Transverse colon (tissue), 4 donors: ENCODE data around the gene NAALADL2.

Source experiments
- CTCF ChIP-seq, 5 experiments: fragments of 200-600 bp in 3 of 5; fragments of 450-650 bp in 2 of 5; sonication (generic) in 3 of 5; IDR thresholded peaks; 1 replicate in 2 of 5; 2 replicates in 3 of 5; pipeline ENCODE4 v1.5.1; 2016 to 2017; ENCODE audit warnings: antibody characterized with exemption in 5 of 5, inconsistent platforms in 3 of 5, mild to moderate bottlenecking in 2 of 5, moderate library complexity in 1 of 5
- EP300 ChIP-seq: sonication (generic); formaldehyde crosslinking; IDR thresholded peaks from one replicate; pipeline ENCODE4 v1.6.1; 2017; ENCODE audit warnings: antibody characterized with exemption, low read depth
- POLR2A ChIP-seq: fragments of 450-650 bp; IDR thresholded peaks from one replicate; pipeline ENCODE4 v1.6.1; 2016; ENCODE audit warnings: antibody characterized with exemption, mild to moderate bottlenecking, moderate library complexity
- POLR2AphosphoS5 ChIP-seq, 3 donors: sonication (generic); formaldehyde crosslinking; IDR thresholded peaks; one replicate each; pipeline ENCODE4 v1.6.1; 2016; ENCODE audit warnings: antibody characterized with exemption in 3 of 3

DNA sequence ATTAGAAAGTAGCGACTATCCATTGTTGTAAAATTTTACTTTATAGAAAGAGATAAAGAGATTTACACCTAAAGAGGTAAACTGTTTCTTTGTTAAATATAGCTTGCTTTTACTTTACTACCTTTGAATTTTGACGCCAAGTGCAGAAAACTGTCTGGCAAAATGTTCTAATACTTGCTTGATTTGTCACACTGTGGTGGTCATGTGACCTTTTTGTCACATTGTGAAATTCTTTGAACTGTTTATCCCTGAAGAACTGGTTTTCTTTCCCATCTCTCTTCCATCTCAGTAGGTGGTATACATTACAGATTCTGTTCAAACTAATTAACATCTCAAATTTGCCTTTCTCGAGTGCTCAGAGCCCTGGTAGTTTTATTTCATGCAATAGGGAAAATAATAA is 327.4 kb downstream of the NAALADL2 start:
- TF ChIP-seq POLR2A, result no peak
- TF ChIP-seq CTCF (IDR thresholded peaks at IDR 0.05), result no peak
- TF ChIP-seq EP300, result no peak
- no peak for TF ChIP-seq POLR2AphosphoS5 (IDR thresholded peaks at IDR 0.05)
